A673 (cell line): ENCODE data around the gene RNF115. TPM values are rescaled to one million over a fixed set of nuclear protein-coding genes. Genes with fewer than 3 reads are reported as not detected.
"Not testable (repeated sequence)": the region's sequence is repeated elsewhere in the genome, so short reads cannot be mapped to it uniquely, and the experiment has no call there.

Source experiments
- BruUV-seq: library from RNA; stranded (reverse); fragments of 400-500 nt; replicated peaks from 2 replicates; lab custom pipeline; 2021; lab: Mats Ljungman, UMichigan
- CTCF ChIA-PET: fragments of 300-600 bp; sonication (Branson Sonifier 250); formaldehyde crosslinking; loops from one replicate; lab custom pipeline; 2022; ENCODE audit warnings: antibody characterized with exemption; lab: Charles Lee
- POLR2A ChIA-PET: fragments of 300-600 bp; sonication (Branson Sonifier 250); formaldehyde crosslinking; loops from one replicate; lab custom pipeline; 2022; ENCODE audit warnings: antibody characterized with exemption; ENCODE audit not compliant: low non-redundant PET; lab: Charles Lee
- DNase-seq: peaks from one replicate; pipeline ENCODE4 v3.0.0-alpha.2; 2015; ENCODE audit warnings: low spot score
- H3K27ac ChIP-seq: fragments of 200-600 bp; sonication (generic); 2 replicates; pipeline ENCODE4 v1.5.1; 2016; ENCODE audit warnings: mixed run types, low read depth, mild to moderate bottlenecking, mixed read lengths, antibody characterized with exemption, low read length; ENCODE audit not compliant: poor library complexity, severe bottlenecking
- H3K27me3 ChIP-seq: fragments of 200-600 bp; sonication (generic); replicated peaks from 2 replicates; pipeline ENCODE4 v1.6.1; 2017; ENCODE audit warnings: mixed run types, low read depth, mild to moderate bottlenecking, mixed read lengths, antibody characterized with exemption, low read length; ENCODE audit not compliant: insufficient read depth, poor library complexity
- H3K36me3 ChIP-seq: fragments of 200-600 bp; sonication (generic); 2 replicates; pipeline ENCODE4 v1.6.1; 2016; ENCODE audit warnings: mixed run types, mild to moderate bottlenecking, mixed read lengths, antibody characterized with exemption, low read length; ENCODE audit not compliant: insufficient read depth, poor library complexity, severe bottlenecking
- H3K4me1 ChIP-seq: fragments of 200-600 bp; sonication (generic); 2 replicates; pipeline ENCODE4 v1.6.1; 2017; ENCODE audit warnings: mixed run types, mild to moderate bottlenecking, mixed read lengths, antibody characterized with exemption, low read length; ENCODE audit not compliant: insufficient read depth, poor library complexity, severe bottlenecking
- H3K4me3 ChIP-seq: fragments of 200-600 bp; sonication (generic); 2 replicates; pipeline ENCODE4 v1.5.1; 2016; ENCODE audit warnings: low read depth, mixed run types, mild to moderate bottlenecking, mixed read lengths, low read length; ENCODE audit not compliant: poor library complexity, severe bottlenecking
- H3K9me3 ChIP-seq: fragments of 200-600 bp; sonication (generic); 2 replicates; pipeline ENCODE4 v1.6.1; 2016; ENCODE audit warnings: mixed run types, low read depth, mild to moderate bottlenecking, mixed read lengths, antibody characterized with exemption, low read length; ENCODE audit not compliant: poor library complexity, severe bottlenecking
- CTCF ChIP-seq: fragments of 300-800, 200-600 bp; sonication (generic); conservative IDR thresholded peaks from 2 replicates; pipeline ENCODE4 v1.5.1; 2017; ENCODE audit warnings: low read depth, mild to moderate bottlenecking, antibody characterized with exemption, low read length, moderate library complexity, mixed read lengths
- EZH2 ChIP-seq: fragments of 200-600 bp; sonication (generic); IDR thresholded peaks from 2 replicates; pipeline ENCODE4 v1.6.1; 2017; ENCODE audit warnings: borderline replicate concordance, low read depth, mild to moderate bottlenecking, mixed read lengths, antibody characterized with exemption, low read length; ENCODE audit not compliant: poor library complexity, severe bottlenecking
- intact Hi-C: fragments of 100-400 bp; cut with micrococcal nuclease; formaldehyde crosslinking; loops from one replicate; pipeline ENCODE4 v1.10.0; 2022; ENCODE audit not compliant: unreplicated experiment
- total RNA-seq: library from RNA; stranded (reverse); gene quantifications from 2 replicates; pipeline ENCODE4 v1.2.3, GENCODE V29; 2021

RNF115 gene
- total RNA-seq, 1 experiment from 2014 or later, result 18.0 TPM

GRCh38 chr1:145845144-145845513, 21.2 kb upstream of the RNF115 start:
- Histone ChIP-seq H3K27ac (peak overlapping the region; percentile 85), H3K4me1 (peaks cover 12% of the 10 kb centered on the region), H3K27me3 (no peaks in the 10 kb centered on the region), H3K4me3 (peak overlapping the region; percentile 74), H3K9me3 (no peaks in the 10 kb centered on the region), H3K36me3 (peaks cover 46% of the 10 kb centered on the region)
- ChIA-PET POLR2A (interaction anchor here (0.5 to 1.0 kb wide), 4 partner anchors 18 to 41 kb away, joined by 3 to 7 read pairs (median 4); partner anchors contain the start of genes POLR3C and RNF115), CTCF (interaction anchor here (0.6 to 2.9 kb wide), 8 partner anchors 12 to 167 kb away, joined by 3 to 25 read pairs (median 4); partner anchors contain the start of genes ANKRD34A, PIAS3 and POLR3GL)
- no TSS peak for BruUV-seq
- TF ChIP-seq CTCF (no peak), EZH2 (no peak)
- intact Hi-C loops, result loop anchor here (2.0 to 5.0 kb wide), 2 partner anchors 132 to 172 kb away; no protein-coding TSS in a partner anchor
- DNase-seq, result no peak

- H3K27me3 ChIP-seq, result no peaks in the 10 kb centered on the region
- H3K27ac ChIP-seq, result no peak overlapping the region
- H3K4me3 ChIP-seq, result no peak overlapping the region
- H3K9me3 ChIP-seq, result no peaks in the 10 kb centered on the region
- H3K36me3 ChIP-seq, result peaks cover 48% of the 10 kb centered on the region
- no peak for DNase-seq
- ChIA-PET CTCF (interaction anchor here (0.6 kb wide), 1 partner anchor 133 kb away, joined by 4 read pairs; no protein-coding TSS in a partner anchor), POLR2A (no interaction called here)
- no TSS peak for BruUV-seq
- TF ChIP-seq CTCF (no peak), EZH2 (no peak)
- H3K4me1 ChIP-seq, result peaks cover 12% of the 10 kb centered on the region
- intact Hi-C loops, result no loop called here
Observed at GRCh38 chr1:145843031-145843430, 19.1 kb upstream of the RNF115 start.

GRCh38 chr1:145837656-145838055, 13.8 kb upstream of the RNF115 start:
- intact Hi-C loops, result loop anchor here (2.0 kb wide), 1 partner anchor 13 kb away; the partner anchor contains the start of genes POLR3C and RNF115
- TF ChIP-seq EZH2 (no peak), CTCF (no peak)
- BruUV-seq, result no TSS peak
- Histone ChIP-seq H3K36me3 (peaks cover 89% of the 10 kb centered on the region), H3K27ac (no peak overlapping the region), H3K27me3 (no peaks in the 10 kb centered on the region), H3K4me1 (no peaks in the 10 kb centered on the region), H3K9me3 (no peaks in the 10 kb centered on the region), H3K4me3 (no peak overlapping the region)
- no peak for DNase-seq
- ChIA-PET CTCF (no interaction called here), POLR2A (no interaction called here)

- BruUV-seq, POLR2A ChIA-PET, H3K27me3 ChIP-seq, H3K27ac ChIP-seq, intact Hi-C loops, H3K4me3 ChIP-seq, H3K9me3 ChIP-seq, DNase-seq, H3K4me1 ChIP-seq: not testable (repeated sequence)
- peaks cover 91% of the 10 kb centered on the region for H3K36me3 ChIP-seq
- CTCF ChIA-PET, result interaction anchor here (0.7 kb wide), 1 partner anchor 176 kb away, joined by 5 read pairs; no protein-coding TSS in a partner anchor
Observed at GRCh38 chr1:145830810-145831209, 6.9 kb upstream of the RNF115 start.
